H1 (cell line): ENCODE measurements around the gene PRSS8. TPM values are rescaled to one million over a fixed set of nuclear protein-coding genes. Genes with fewer than 3 reads are reported as not detected.
A peak's percentile ranks its signal among the peaks of the same experiment; 100 is the strongest.

Experiments
- CTCF ChIA-PET: fragments of 300-600 bp; sonication (Branson Sonifier 250); formaldehyde crosslinking; loops from one replicate; lab custom pipeline; 2021; ENCODE audit not compliant: partially characterized antibody; lab: Charles Lee
- POLR2A ChIA-PET: fragments of 300-600 bp; sonication (Branson Sonifier 250); formaldehyde crosslinking; loops from one replicate; lab custom pipeline; 2021; ENCODE audit warnings: inconsistent platforms; ENCODE audit not compliant: partially characterized antibody; lab: Charles Lee
- DNase-seq, 2 experiments: peaks; one replicate each; pipeline versions ENCODE4 v3.0.0 to v3.0.0-alpha.2; 2010 to 2022; ENCODE audit warnings: low spot score in 2 of 2, low read depth in 1 of 2, mixed read lengths in 1 of 2
- FAIRE-seq: peaks from 2 replicates; lab custom pipeline; 2011; peaks lifted over from hg19 to GRCh38; lab: Jason Lieb, UNC
- H2AFZ ChIP-seq: 2 replicates; pipeline ENCODE4 v1.8.1; 2012; ENCODE audit warnings: low read length, inconsistent platforms
- H2AK5ac ChIP-seq: 2 replicates; pipeline ENCODE4 v1.6.1; 2013; ENCODE audit warnings: low read depth, low read length
- H2BK120ac ChIP-seq: replicated peaks from 2 replicates; pipeline ENCODE3; 2013; ENCODE audit warnings: low read depth, low read length, inconsistent platforms
- H2BK12ac ChIP-seq: 2 replicates; pipeline ENCODE4 v1.6.1; 2013; ENCODE audit warnings: low read depth, low read length
- H2BK15ac ChIP-seq: 2 replicates; pipeline ENCODE4 v1.6.1; 2013; ENCODE audit warnings: low read length
- H2BK20ac ChIP-seq: 2 replicates; pipeline ENCODE4 v1.6.1; 2013; ENCODE audit warnings: low read length
- H2BK5ac ChIP-seq: 2 replicates; pipeline ENCODE4 v1.6.1; 2013; ENCODE audit warnings: low read depth, low read length
- H3K14ac ChIP-seq: 2 replicates; pipeline ENCODE4 v1.6.1; 2013; ENCODE audit warnings: inconsistent platforms; ENCODE audit not compliant: insufficient read length
- H3K18ac ChIP-seq: 2 replicates; pipeline ENCODE4 v1.6.1; 2013; ENCODE audit warnings: low read length; ENCODE audit errors: extremely low read depth
- H3K23ac ChIP-seq: 2 replicates; pipeline ENCODE4 v1.6.1; 2013; ENCODE audit warnings: inconsistent platforms; ENCODE audit not compliant: insufficient read length
- H3K23me2 ChIP-seq: 2 replicates; pipeline ENCODE4 v1.6.1; 2013; ENCODE audit warnings: low read depth, low read length
- H3K27ac ChIP-seq: 2 replicates; pipeline ENCODE4 v1.6.1; 2011; ENCODE audit warnings: low read depth, low read length, inconsistent platforms
- H3K27me3 ChIP-seq, 4 experiments: replicated peaks in 1 of 4; 1 replicate in 1 of 4; 2 replicates in 3 of 4; pipeline versions ENCODE4 v1.6.1 to v1.8.1; 2011 to 2013; ENCODE audit warnings: low read length in 3 of 4, mild to moderate bottlenecking in 3 of 4, inconsistent platforms in 2 of 4, mixed read lengths in 2 of 4, moderate library complexity in 1 of 4; ENCODE audit not compliant: control insufficient read depth in 3 of 4, insufficient read depth in 3 of 4; ENCODE audit errors: extremely low read depth in 1 of 4
- H3K36me3 ChIP-seq, 4 experiments: 2 replicates each; pipeline versions ENCODE4 v1.6.1 to v1.8.1; 2011 to 2013; ENCODE audit warnings: mild to moderate bottlenecking in 4 of 4, low read length in 3 of 4, moderate library complexity in 2 of 4, control low read depth in 1 of 4, inconsistent platforms in 1 of 4; ENCODE audit not compliant: insufficient read depth in 4 of 4, control insufficient read depth in 2 of 4
- H3K4ac ChIP-seq: replicated peaks from 2 replicates; pipeline ENCODE3; 2013; ENCODE audit warnings: low read length, low read depth, mixed read lengths, inconsistent platforms; ENCODE audit not compliant: insufficient read length
- H3K4me1 ChIP-seq, 4 experiments: replicated peaks in 1 of 4; 1 replicate in 1 of 4; 2 replicates in 3 of 4; pipeline versions ENCODE4 v1.6.1 to v1.8.1; 2011 to 2013; ENCODE audit warnings: low read length in 3 of 4, inconsistent platforms in 2 of 4, mixed read lengths in 1 of 4; ENCODE audit not compliant: insufficient read depth in 4 of 4, control insufficient read depth in 3 of 4
- H3K4me2 ChIP-seq, 2 experiments: 2 replicates each; pipeline versions ENCODE4 v1.6.1 to v1.8.1; 2011 to 2013; ENCODE audit warnings: low read depth in 2 of 2, low read length in 2 of 2, control low read depth in 1 of 2, inconsistent platforms in 1 of 2, mild to moderate bottlenecking in 1 of 2; ENCODE audit not compliant: insufficient read depth in 1 of 2
- H3K4me3 ChIP-seq, 4 experiments: fragments of 200-600, 300-600 bp in 1 of 4; sonication (generic), shearing (Covaris generic), sonication (Bioruptor Twin) in 1 of 4; 2 replicates each; pipeline versions ENCODE4 v1.5.1 to v1.8.1; 2011 to 2016; ENCODE audit warnings: low read length in 4 of 4, low read depth in 3 of 4, control low read depth in 2 of 4, inconsistent platforms in 2 of 4, mild to moderate bottlenecking in 2 of 4, mixed read lengths in 1 of 4, moderate library complexity in 1 of 4; ENCODE audit not compliant: insufficient read depth in 2 of 4; ENCODE audit errors: extremely low read depth in 1 of 4
- H3K56ac ChIP-seq: replicated peaks from 2 replicates; pipeline ENCODE3; 2013; ENCODE audit warnings: low read depth, mild to moderate bottlenecking, mixed read lengths, low read length, inconsistent platforms; ENCODE audit not compliant: insufficient read length
- H3K79me1 ChIP-seq: 2 replicates; pipeline ENCODE4 v1.6.1; 2013; ENCODE audit warnings: low read depth, low read length, control low read depth
- H3K79me2 ChIP-seq, 2 experiments: 2 replicates each; pipeline versions ENCODE4 v1.6.1 to v1.8.1; 2012 to 2013; ENCODE audit warnings: low read length in 2 of 2, mild to moderate bottlenecking in 2 of 2, inconsistent platforms in 1 of 2; ENCODE audit not compliant: insufficient read depth in 2 of 2, control insufficient read depth in 1 of 2
- H3K9ac ChIP-seq, 4 experiments: replicated peaks in 1 of 4; 1 replicate in 1 of 4; 2 replicates in 3 of 4; pipeline versions ENCODE4 v1.6.1 to v1.8.1; 2011 to 2013; ENCODE audit warnings: low read depth in 3 of 4, low read length in 3 of 4, control low read depth in 2 of 4, mild to moderate bottlenecking in 2 of 4, moderate library complexity in 2 of 4, inconsistent platforms in 1 of 4; ENCODE audit errors: extremely low read depth in 1 of 4
- H3K9me3 ChIP-seq, 2 experiments: 2 replicates each; pipeline versions ENCODE4 v1.6.1 to v1.8.1; 2012 to 2013; ENCODE audit warnings: mild to moderate bottlenecking in 2 of 2, moderate library complexity in 2 of 2, control low read depth in 1 of 2, inconsistent platforms in 1 of 2, low read depth in 1 of 2, low read length in 1 of 2, mixed read lengths in 1 of 2; ENCODE audit not compliant: insufficient read depth in 2 of 2
- H4K20me1 ChIP-seq, 2 experiments: replicated peaks in 1 of 2; 2 replicates each; pipeline versions ENCODE3 to v1.8.1; 2011 to 2013; ENCODE audit warnings: inconsistent platforms in 2 of 2, low read length in 2 of 2, mild to moderate bottlenecking in 1 of 2; ENCODE audit not compliant: insufficient read depth in 2 of 2, control insufficient read depth in 1 of 2
- H4K5ac ChIP-seq: 2 replicates; pipeline ENCODE4 v1.6.1; 2013; ENCODE audit warnings: low read length, low read depth, mixed read lengths, inconsistent platforms; ENCODE audit not compliant: insufficient read length
- H4K8ac ChIP-seq: 2 replicates; pipeline ENCODE4 v1.8.0; 2013; ENCODE audit warnings: mild to moderate bottlenecking, moderate library complexity, low read length, inconsistent platforms; ENCODE audit not compliant: insufficient read depth; ENCODE audit errors: extremely low read depth
- H4K91ac ChIP-seq: replicated peaks from 2 replicates; pipeline ENCODE3; 2013; ENCODE audit warnings: low read length, mixed read lengths, inconsistent platforms; ENCODE audit not compliant: insufficient read length
- CHD2 ChIP-seq: IDR thresholded peaks from 2 replicates; pipeline ENCODE4 v1.6.1; 2012; ENCODE audit warnings: low read length, improper control_type of control experiment
- KDM4A ChIP-seq: IDR thresholded peaks from one replicate; pipeline ENCODE4 v1.7.1; 2012; ENCODE audit warnings: low read depth, mild to moderate bottlenecking, moderate library complexity, low read length, inconsistent platforms; ENCODE audit not compliant: severe bottlenecking
- WGBS, 2 experiments: shearing (Covaris generic) in 1 of 2; methylation state at CpG; one replicate each; pipeline versions ENCODE4 v1.1.6 to v1.1.7; 2013 to 2015; ENCODE audit warnings: low lambda C conversion rate in 2 of 2, mixed read lengths in 2 of 2, inconsistent platforms in 1 of 2, low coverage in 1 of 2, missing lambda C conversion rate in 1 of 2; ENCODE audit not compliant: insufficient replicate concordance in 2 of 2, insufficient coverage in 1 of 2, insufficient read length in 1 of 2; ENCODE audit errors: extremely low coverage in 1 of 2, missing lambda C conversion rate in 1 of 2; 5-methylcytosine and 5-hydroxymethylcytosine counted together
- polyA plus RNA-seq, 7 experiments: library from polyadenylated mRNA; depleted of rRNA in 3 of 7; stranded (reverse) in 5 of 7; unstranded in 2 of 7; fragments of >200 nt in 5 of 7; fragments of 200-250 nt in 2 of 7; gene quantifications; 1 replicate in 5 of 7; 2 replicates in 1 of 7; 4 replicates in 1 of 7; pipeline versions ENCODE4 v1.2.1 to v1.2.3, GENCODE V29; 2011 to 2013; ENCODE audit warnings: missing spikeins in 2 of 7, mixed read lengths in 2 of 7
- total RNA-seq: library from RNA; stranded (reverse); fragmentation: NEBNext Ultra II Directional; extraction: Animal tissue kit (Norgen Biotek cat#: 25700); gene quantifications from 2 replicates; pipeline ENCODE4 v1.2.1, GENCODE V29; 2021
- TF ChIP-seq, protein P1 (sequence below): IDR thresholded peaks from 2 replicates; pipeline ENCODE4 v1.6.1; 2012; ENCODE audit warnings: inconsistent platforms

Gene PRSS8
- total and polyA plus RNA-seq, 2 of the 8 experiments (the other 6 are each of a cell fraction or from before 2014, with no cell fraction given), result 87.7 to 273 TPM

DNA sequence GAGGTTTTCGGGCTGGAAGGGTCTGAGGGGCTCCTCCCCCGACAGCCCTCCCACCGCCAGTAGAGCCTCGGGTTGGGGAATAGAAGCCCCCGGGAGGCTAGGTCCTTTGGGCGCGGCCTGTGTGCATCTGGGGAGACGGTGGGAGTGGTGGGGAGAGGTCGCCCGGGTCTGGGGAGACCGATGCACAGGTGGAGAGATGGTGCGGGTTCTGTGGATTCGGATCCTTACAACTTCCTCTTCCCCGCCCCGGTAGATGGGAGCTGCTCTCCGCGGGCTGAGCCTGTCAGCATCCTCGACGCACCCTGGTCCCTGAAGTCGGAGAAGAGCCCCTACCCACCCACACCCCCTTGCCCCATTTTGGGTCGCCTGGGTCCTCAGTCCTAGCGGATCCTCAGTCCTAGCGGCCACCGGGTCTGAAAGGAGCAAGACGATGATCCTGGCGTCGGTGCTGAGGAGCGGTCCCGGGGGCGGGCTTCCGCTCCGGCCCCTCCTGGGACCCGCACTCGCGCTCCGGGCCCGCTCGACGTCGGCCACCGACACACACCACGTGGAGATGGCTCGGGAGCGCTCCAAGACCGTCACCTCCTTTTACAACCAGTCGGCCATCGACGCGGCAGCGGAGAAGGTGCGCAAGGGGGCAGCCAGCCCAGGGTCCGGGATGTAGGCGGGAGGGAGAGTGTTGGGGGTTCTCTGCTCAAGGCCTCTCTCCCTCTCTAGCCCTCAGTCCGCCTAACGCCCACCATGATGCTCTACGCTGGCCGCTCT lies 26.6 kb downstream of the PRSS8 start:
- H2BK20ac ChIP-seq, result no peak overlapping the region
- H3K9me3 ChIP-seq, result no peaks in the 10 kb centered on the region
- H3K79me2 ChIP-seq, result no peaks in the 10 kb centered on the region
- peaks cover 0 to 5% (median 2%) of the 10 kb centered on the region in 4 experiments; a peak in 1 of 7 replicates for H3K4me1 ChIP-seq
- no peaks in the 10 kb centered on the region; the same call in 1 of the 2 replicates for H3K79me1 ChIP-seq
- H2AK5ac ChIP-seq, result no peak overlapping the region
- H2BK15ac ChIP-seq, result no peak overlapping the region
- H4K20me1 ChIP-seq, result no peaks in the 10 kb centered on the region
- H3K18ac ChIP-seq, result no peak overlapping the region; the same call in 1 of the 2 replicates
- no peak overlapping the region for H4K91ac ChIP-seq
- no peak overlapping the region for H3K14ac ChIP-seq
- H2BK5ac ChIP-seq, result no peak overlapping the region
- H3K27me3 ChIP-seq, result no peaks in the 10 kb centered on the region
- H3K23me2 ChIP-seq, result peaks cover 8% of the 10 kb centered on the region
- H3K36me3 ChIP-seq, result peaks cover 2 to 18% (median 12%) of the 10 kb centered on the region in 4 experiments; a peak in 5 of 8 replicates
- no peak for FAIRE-seq
- H3K4me2 ChIP-seq, result peak overlapping the region; percentile 60 to 77
- no peak overlapping the region for H3K27ac ChIP-seq
- H3K56ac ChIP-seq, result no peak overlapping the region
- H3K4ac ChIP-seq, result no peak overlapping the region
- 49% methylated on average over 53 of the region's 57 CpGs; no CpG with 5 or more reads in 1 of the 2 experiments for WGBS, 2 experiments
- TF ChIP-seq CHD2, result no peak
- TF ChIP-seq, protein P1, sequence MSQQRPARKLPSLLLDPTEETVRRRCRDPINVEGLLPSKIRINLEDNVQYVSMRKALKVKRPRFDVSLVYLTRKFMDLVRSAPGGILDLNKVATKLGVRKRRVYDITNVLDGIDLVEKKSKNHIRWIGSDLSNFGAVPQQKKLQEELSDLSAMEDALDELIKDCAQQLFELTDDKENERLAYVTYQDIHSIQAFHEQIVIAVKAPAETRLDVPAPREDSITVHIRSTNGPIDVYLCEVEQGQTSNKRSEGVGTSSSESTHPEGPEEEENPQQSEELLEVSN, result peak; percentile 50; the same call in 1 of the 2 replicates
- peak; percentile 54 for TF ChIP-seq KDM4A
- TF ChIP-seq, all 59 proteins: peak for 2
- no peak overlapping the region for H2AFZ ChIP-seq
- H2BK120ac ChIP-seq, result no peak overlapping the region
- no peak overlapping the region for H3K23ac ChIP-seq
- H3K9ac ChIP-seq, result no peak overlapping the region
- 0 out of 2 replicates have a peak overlapping the region, but pooled peaks have one; percentile 23 for H2BK12ac ChIP-seq
- H3K4me3 ChIP-seq, result peak overlapping the region; percentile 61 to 87 (median 70)
- DNase-seq, result no peak
- H4K5ac ChIP-seq, result no peak overlapping the region
- peak overlapping the region; percentile 28 for H4K8ac ChIP-seq
- ChIA-PET POLR2A (interaction anchor here (1.1 to 29.9 kb wide), 5 partner anchors 8 to 71 kb away, joined by 3 to 713 read pairs (median 3); partner anchors contain the start of genes FUS, KAT8, PRSS36 and PRSS8), CTCF (interaction anchor here (1.0 to 3.1 kb wide), 4 partner anchors 8 to 33 kb away, joined by 3 to 8 read pairs (median 3); partner anchors contain the start of gene KAT8)
